Activated naive CD4-positive, alpha-beta T cell (primary cell): Measurements from ENCODE around the gene SLC22A23.

Source experiments
- DNase-seq, 4 experiments: peaks; one replicate each; lab custom pipeline; 2025; lab: John Stamatoyannopoulos, UW

The SLC22A23 gene

GRCh38 chr6:3296078-3296477, 160.8 kb downstream of the SLC22A23 start:
- no peak for DNase-seq

GRCh38 chr6:3294921-3295871, 161.7 kb downstream of the SLC22A23 start:
- DNase-seq: no peak

GRCh38 chr6:3294396-3294795, 162.5 kb downstream of the SLC22A23 start:
- DNase-seq: no peak

- DNase-seq: no peak
These were observed 163.3 kb downstream of the SLC22A23 start for GRCh38 chr6:3293271-3294155.

- no peak for DNase-seq
These were observed 164.2 kb downstream of the SLC22A23 start for GRCh38 chr6:3292431-3293197.

GRCh38 chr6:3291987-3292386, 164.9 kb downstream of the SLC22A23 start:
- no peak for DNase-seq

- no peak for DNase-seq
These were observed 165.5 kb downstream of the SLC22A23 start for GRCh38 chr6:3291346-3291745.

GRCh38 chr6:3290931-3291211, 166.0 kb downstream of the SLC22A23 start:
- DNase-seq: no peak

- no peak for DNase-seq
These were observed 166.5 kb downstream of the SLC22A23 start for GRCh38 chr6:3290149-3290930.

GRCh38 chr6:3289664-3290055, 167.2 kb downstream of the SLC22A23 start:
- no peak for DNase-seq

- DNase-seq: no peak
These were observed 167.9 kb downstream of the SLC22A23 start for GRCh38 chr6:3288711-3289663.

GRCh38 chr6:3287976-3288707, 168.7 kb downstream of the SLC22A23 start:
- no peak for DNase-seq

- DNase-seq: no peak
These were observed 169.5 kb downstream of the SLC22A23 start for GRCh38 chr6:3287308-3287707.

GRCh38 chr6:3286641-3287171, 170.1 kb downstream of the SLC22A23 start:
- no peak for DNase-seq

- no peak for DNase-seq
These were observed 171.1 kb downstream of the SLC22A23 start for GRCh38 chr6:3285732-3286131.

- no peak for DNase-seq
These were observed 171.7 kb downstream of the SLC22A23 start for GRCh38 chr6:3285049-3285639.

GRCh38 chr6:3284436-3284876, 172.4 kb downstream of the SLC22A23 start:
- no peak for DNase-seq

- DNase-seq: no peak
These were observed 173.0 kb downstream of the SLC22A23 start for GRCh38 chr6:3283641-3284435.
